GM19455 (cell line): ENCODE results near the gene MYO10.
"Not testable (repeated sequence)": the region's sequence is repeated elsewhere in the genome, so short reads cannot be mapped to it uniquely, and the experiment has no call there.

Experiments used
- ATAC-seq: cut with Tn5 transposase; IDR thresholded peaks from one replicate; pipeline ENCODE4 v1.9.1; 2021; ENCODE audit not compliant: unreplicated experiment

The MYO10 gene

GRCh38 chr5:16888694-16889124 lies 47.4 kb downstream of the MYO10 start:
- ATAC-seq: no peak

- no peak for ATAC-seq
These were observed 49.2 kb downstream of the MYO10 start for GRCh38 chr5:16886793-16887345.

GRCh38 chr5:16886366-16886736 lies 49.7 kb downstream of the MYO10 start:
- ATAC-seq: no peak

DNA sequence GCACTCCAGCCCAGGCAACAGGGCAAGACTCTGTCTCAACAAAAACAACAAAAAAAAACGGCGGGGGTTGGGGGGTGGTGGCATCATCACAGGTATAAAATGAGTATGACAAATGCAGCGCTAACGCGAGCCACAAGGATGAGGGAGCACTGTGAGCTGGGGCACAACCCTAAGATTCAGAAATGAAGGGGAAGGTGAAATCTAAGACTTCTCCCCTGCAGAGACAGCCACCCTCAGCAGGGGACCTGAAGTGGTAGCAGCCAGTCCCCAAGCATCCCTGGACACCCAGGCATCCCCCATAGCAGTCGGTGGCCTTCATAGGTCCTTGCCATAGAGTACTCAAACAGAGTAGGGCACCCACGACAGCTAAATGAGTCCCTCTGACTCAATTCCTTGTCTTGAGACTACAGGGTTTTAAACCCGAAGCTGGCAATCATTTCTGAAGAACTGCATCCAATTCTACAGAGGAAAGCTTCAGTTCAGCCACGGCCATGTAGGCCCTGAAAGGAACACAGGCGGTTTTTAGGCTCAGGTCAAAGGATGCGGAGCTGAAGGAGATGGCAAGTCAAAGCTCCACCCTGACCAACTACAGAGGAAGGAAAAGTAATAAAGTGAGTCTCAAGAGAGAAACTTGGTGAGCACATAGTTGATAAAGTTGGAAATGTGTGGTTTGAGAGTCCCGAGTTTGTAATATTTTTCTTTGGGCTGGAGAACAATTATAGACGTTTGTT lies 50.3 kb downstream of the MYO10 start:
- no peak for ATAC-seq

DNA sequence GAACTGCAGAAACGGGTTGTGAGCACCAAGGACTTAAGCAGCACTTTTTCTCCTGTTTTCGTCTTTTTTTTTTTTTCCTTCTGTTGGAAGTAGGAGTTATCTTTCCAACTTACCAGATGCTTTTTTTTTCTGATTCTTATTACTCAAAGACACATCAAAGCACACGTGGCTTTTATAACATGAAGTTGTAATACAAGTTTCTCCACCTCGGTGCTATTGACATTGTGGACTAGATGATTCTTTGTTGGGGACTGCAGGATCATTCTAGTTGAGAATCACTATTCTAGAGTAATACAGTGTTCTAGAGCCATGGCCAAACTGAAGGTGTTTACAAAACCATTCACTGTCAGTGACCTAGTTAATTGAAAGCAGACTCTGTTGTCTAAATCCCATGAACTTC lies 51.5 kb downstream of the MYO10 start:
- ATAC-seq: no peak

DNA sequence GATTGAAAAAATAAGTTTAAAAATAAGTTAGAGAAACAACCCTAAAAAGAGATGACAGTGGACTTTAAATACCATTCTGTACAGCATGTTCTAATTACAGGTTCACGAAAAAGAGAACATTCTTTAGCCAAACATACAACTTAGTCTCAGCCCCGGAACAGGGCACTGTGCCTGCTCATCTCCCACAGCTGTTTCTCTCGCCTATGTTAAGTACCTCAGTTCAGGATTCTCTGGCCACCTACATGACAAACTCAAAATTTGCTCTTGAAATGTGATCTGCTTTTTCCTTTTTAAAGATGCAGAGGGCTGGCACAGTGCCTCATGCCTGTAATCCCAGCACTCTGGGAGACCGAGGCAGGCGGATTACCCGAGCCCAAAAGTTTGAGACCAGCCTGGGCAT lies 52.3 kb downstream of the MYO10 start:
- no peak for ATAC-seq

DNA sequence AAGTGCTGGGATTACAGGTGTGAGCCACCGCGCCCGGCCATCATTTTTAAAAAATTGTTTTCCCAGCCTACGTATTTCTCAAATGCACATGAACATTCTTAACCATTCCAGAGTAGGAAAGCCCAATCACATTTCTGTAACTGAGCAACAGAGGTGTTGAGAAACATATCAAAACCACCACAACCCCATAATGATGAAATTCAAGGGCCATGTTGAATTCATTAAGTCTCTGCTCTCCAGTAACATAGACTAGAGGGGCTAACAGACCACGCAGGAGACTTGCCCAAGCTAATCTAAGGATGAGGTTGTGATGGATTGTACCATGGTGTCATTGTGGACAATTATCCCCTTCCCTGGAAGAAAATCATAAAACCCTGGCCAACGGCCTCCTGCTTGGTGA lies 52.9 kb downstream of the MYO10 start:
- ATAC-seq: no peak

GRCh38 chr5:16881251-16881650 lies 54.8 kb downstream of the MYO10 start:
- ATAC-seq: no peak

GRCh38 chr5:16880547-16880946 lies 55.5 kb downstream of the MYO10 start:
- ATAC-seq: no peak

DNA sequence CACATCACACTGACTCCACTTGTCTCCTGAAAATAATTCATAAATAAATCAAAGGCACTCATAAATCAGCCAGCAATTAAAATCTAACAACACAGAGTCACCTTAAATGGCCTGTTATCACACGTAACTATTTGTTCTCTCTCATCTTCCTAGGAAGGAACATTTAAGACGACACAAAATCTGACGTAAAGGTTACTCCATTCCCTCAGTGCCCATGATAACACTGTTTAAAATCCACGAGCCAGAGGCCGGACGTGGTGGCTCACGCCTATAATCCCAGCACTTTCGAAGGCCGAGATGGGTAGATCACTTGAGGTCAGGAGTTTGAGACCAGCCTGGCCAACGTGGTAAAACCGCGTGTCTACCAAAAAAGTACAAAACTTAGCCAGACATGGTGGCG lies 56.4 kb downstream of the MYO10 start:
- ATAC-seq: no peak

GRCh38 chr5:16879191-16879590 lies 56.9 kb downstream of the MYO10 start:
- no peak for ATAC-seq

DNA sequence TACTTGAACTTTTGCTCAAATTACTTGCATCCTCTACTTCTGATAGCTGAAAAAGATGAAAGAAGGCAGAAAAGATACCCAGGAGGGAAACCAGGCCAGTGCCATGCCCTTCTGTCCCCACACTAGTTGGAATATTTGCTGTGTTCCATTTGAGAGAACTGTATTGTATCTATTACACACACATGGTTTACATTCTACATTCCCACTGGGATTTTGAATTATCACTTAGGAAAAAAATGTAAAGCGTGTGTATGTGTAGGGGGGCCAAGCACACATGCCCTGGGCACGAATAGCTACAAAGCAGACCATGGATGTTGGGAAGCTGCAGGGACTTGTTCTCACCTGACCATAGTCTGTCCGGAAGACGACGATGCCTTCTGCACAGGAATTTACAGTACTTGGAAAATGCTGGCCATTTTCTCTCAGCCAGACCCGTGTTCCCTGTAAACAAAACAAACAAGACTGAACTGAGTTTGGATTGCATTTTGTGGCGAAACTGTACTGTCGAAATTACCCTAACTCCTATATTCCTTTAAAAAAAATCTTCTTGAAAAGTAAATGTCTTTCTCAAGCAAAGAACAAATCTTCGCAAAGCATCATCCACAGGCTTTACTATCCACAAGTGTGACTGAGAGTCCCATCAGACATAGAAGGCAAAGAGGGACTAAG lies 58.7 kb downstream of the MYO10 start:
- ATAC-seq: no peak

DNA sequence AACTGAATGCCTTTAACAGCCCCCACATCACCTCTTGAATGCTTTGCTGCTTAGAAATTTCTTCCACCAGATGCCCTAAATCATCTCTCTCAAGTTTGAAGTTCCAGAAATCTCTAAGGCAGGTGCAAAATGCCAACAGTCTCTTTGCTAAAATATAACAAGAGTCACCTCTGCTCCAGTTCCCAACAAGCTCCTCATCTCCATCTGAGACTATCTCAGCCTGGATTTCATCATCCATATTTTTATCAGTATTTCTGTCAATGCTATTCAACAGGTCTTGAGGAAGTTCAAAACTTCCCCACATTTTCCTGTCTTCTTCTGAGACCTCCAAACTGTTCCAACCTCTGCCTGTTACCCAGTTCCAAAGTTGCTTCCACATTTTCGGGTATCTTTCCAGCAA lies 61.7 kb downstream of the MYO10 start:
- ATAC-seq: not testable (repeated sequence)

- ATAC-seq: no peak
These were observed 64.2 kb downstream of the MYO10 start for GRCh38 chr5:16871746-16872339.

GRCh38 chr5:16870878-16871277 lies 65.2 kb downstream of the MYO10 start:
- ATAC-seq: no peak

DNA sequence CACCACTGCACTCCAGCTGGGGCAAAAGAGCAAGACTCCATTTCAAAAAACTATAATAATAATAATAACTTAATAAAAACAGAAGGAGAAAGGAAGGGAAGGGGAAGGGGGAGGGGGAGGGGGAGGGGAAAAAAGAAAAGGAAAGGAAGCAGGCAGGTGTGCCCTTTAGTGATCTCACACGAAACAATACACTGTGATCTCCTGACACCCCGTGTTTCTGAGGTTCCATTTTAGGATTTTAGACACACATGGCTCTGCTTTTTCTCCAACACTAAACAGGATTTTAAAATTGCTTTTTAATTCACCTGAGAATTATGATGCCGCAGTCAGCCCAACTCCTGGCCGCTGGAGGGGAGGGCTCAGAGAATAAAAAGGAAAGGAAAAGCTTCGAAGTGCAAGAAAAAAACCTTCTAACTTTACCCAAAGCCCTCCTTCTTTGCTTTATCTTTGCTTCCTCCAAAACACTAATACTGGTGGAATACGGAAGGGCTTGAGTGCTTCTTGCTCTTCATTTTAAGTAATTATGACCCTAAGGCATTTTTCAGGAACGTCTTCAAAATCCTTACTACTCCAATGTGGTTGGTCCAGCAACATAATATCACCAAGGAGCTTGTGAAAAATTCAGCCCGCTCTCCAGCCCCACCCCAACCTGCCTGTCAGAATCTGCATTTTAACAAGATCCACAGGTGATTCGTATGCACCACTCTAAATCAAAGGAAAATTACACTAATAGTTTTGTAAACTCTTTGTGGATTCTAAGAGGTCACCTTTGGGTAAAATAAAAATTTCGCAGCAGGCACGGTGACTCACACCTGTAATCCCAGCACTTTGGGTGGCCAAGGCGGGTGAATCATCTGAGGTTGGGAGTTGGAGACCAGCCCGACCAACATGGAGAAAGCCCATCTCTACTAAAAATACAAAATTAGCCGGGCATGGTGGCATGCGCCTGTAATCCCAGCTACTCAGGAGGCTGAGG lies 66.0 kb downstream of the MYO10 start:
- ATAC-seq: no peak

- ATAC-seq: no peak
These were observed 68.5 kb downstream of the MYO10 start for GRCh38 chr5:16867577-16867953.

DNA sequence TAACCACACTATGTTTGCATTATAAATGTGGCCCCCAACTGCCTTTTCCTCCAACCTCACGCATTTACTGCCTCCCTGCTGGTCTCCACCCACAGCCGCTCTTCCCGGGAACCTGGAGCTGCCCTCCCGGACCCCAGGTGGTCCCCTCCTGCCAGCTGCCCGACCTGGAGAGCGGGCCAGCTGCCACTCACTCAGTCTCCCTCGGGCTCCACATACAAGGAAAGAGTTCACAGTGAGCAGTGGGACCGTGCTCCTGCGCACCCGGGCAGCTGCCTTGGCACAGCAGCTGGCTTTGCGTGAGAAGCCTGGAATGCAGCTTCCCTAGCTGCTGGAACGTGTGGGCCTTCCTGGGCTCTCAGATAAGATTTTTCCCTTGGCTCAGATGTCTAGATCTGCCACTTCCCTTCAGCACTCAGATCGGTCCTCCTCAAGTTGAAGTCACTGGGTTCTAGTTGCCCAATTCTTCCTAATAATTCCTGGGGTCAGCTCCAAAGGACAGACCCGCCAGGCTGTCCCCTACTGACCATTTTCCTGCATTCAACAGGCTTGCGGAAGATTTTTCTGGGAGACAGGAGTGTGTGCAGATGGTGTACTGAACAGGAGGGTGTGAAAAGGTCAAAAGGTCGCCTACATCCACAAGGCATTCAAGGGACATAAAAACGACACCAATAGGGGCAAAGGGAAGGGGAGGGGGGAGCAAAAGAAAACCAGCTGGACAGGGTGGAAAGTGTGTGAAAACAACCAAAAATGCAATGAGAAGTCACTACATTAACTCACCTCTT lies 69.1 kb downstream of the MYO10 start:
- ATAC-seq: no peak

- no peak for ATAC-seq
These were observed 69.8 kb downstream of the MYO10 start for GRCh38 chr5:16866273-16866672.

DNA sequence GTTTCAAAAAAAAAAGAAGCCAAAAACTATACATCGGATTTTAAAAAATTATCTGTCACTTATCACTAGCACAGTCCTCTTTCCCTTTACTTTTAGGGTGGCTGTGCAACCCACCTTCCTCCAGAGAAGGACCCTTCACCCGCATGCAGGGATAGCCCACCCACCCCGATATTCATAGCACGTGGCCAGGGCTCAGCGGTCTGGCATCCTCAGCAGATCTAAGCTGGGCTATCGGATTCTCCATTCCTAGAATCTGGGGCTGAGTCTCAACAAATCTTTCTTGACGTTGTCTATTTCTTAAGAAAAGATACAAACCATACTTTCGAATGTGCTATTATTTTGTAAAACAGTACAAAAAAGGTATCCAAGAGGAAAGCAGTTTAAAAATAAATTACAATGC lies 70.9 kb downstream of the MYO10 start:
- no peak for ATAC-seq
